BLaER1 treated with 17β-estradiol and CSF1 and Interleukin-3, amounts not matched to agents 10 nM and 100 nM (cell line): Measurements from ENCODE around the gene PAX6.

ENCODE experiments used
- H3K27ac ChIP-seq, 11 experiments: shearing (Covaris generic); formaldehyde crosslinking; 2 replicates each; pipeline ENCODE4 v1.8.1; 2022
- H3K27me3 ChIP-seq, 11 experiments: shearing (Covaris generic); formaldehyde crosslinking; 2 replicates each; pipeline ENCODE4 v1.8.1; 2022
- H3K36me3 ChIP-seq, 11 experiments: shearing (Covaris generic); formaldehyde crosslinking; 2 replicates each; pipeline ENCODE4 v1.8.1; 2022
- H3K4me1 ChIP-seq, 10 experiments: shearing (Covaris generic); formaldehyde crosslinking; 2 replicates each; pipeline ENCODE4 v1.8.1; 2022
- H3K4me2 ChIP-seq, 11 experiments: shearing (Covaris generic); formaldehyde crosslinking; 2 replicates each; pipeline ENCODE4 v1.8.1; 2022
- H3K4me3 ChIP-seq, 10 experiments: shearing (Covaris generic); formaldehyde crosslinking; 2 replicates each; pipeline ENCODE4 v1.8.1; 2022
- H3K9ac ChIP-seq, 11 experiments: shearing (Covaris generic); formaldehyde crosslinking; 2 replicates each; pipeline ENCODE4 v1.8.1; 2022
- H3K9me3 ChIP-seq, 11 experiments: shearing (Covaris generic); formaldehyde crosslinking; replicated peaks in 1 of 11; 2 replicates each; pipeline ENCODE4 v1.8.1; 2022
- H4K20me1 ChIP-seq, 11 experiments: shearing (Covaris generic); formaldehyde crosslinking; 2 replicates each; pipeline ENCODE4 v1.8.1; 2022
- Cebpa-rat ChIP-seq, 11 experiments: shearing (Covaris generic); IDR thresholded peaks; 2 replicates each; pipeline ENCODE4 v1.8.1; 2022

The PAX6 gene

GRCh38 chr11:31802000-31802551 is 9.0 kb downstream of the PAX6 start:
- Histone ChIP-seq H4K20me1 (peaks cover 0 to 38% (median 7%) of the 10 kb centered on the region in 11 experiments; a peak in 7 of 22 replicates), H3K36me3 (no peaks in the 10 kb centered on the region), H3K4me1 (peaks cover 0 to 11% (median 0%) of the 10 kb centered on the region in 10 experiments; a peak in 3 of 20 replicates), H3K4me2 (no peak overlapping the region), H3K9ac (no peak overlapping the region), H3K9me3 (peaks cover 84 to 91% (median 89%) of the 10 kb centered on the region in 11 experiments), H3K27ac (no peak overlapping the region), H3K4me3 (no peak overlapping the region), H3K27me3 (peaks cover 99 to 100% (median 100%) of the 10 kb centered on the region in 11 experiments)
- no peak for TF ChIP-seq Cebpa-rat (IDR thresholded peaks at IDR 0.05)

GRCh38 chr11:31801298-31801702 is 9.8 kb downstream of the PAX6 start:
- no peak for TF ChIP-seq Cebpa-rat (IDR thresholded peaks at IDR 0.05)
- Histone ChIP-seq H3K27ac (no peak overlapping the region), H3K27me3 (peaks cover 99 to 100% (median 100%) of the 10 kb centered on the region in 11 experiments), H3K4me3 (no peak overlapping the region), H3K4me2 (no peak overlapping the region), H4K20me1 (peaks cover 0 to 35% (median 7%) of the 10 kb centered on the region in 11 experiments; a peak in 6 of 22 replicates), H3K4me1 (peaks cover 0 to 11% (median 0%) of the 10 kb centered on the region in 10 experiments; a peak in 3 of 20 replicates), H3K9ac (no peak overlapping the region), H3K36me3 (no peaks in the 10 kb centered on the region), H3K9me3 (peaks cover 77 to 90% (median 85%) of the 10 kb centered on the region in 11 experiments)

- TF ChIP-seq Cebpa-rat (IDR thresholded peaks at IDR 0.05) = no peak
- Histone ChIP-seq H3K27me3 (peaks cover 99 to 100% (median 100%) of the 10 kb centered on the region in 11 experiments), H3K9me3 (peaks cover 71 to 87% (median 78%) of the 10 kb centered on the region in 11 experiments), H3K36me3 (no peaks in the 10 kb centered on the region), H3K4me2 (no peak overlapping the region), H3K27ac (no peak overlapping the region), H3K4me3 (no peak overlapping the region), H3K4me1 (peaks cover 0 to 11% (median 0%) of the 10 kb centered on the region in 10 experiments; a peak in 3 of 20 replicates), H3K9ac (no peak overlapping the region), H4K20me1 (peaks cover 0 to 31% (median 7%) of the 10 kb centered on the region in 11 experiments; a peak in 7 of 22 replicates)
Measured at GRCh38 chr11:31800398-31801265, 10.5 kb downstream of the PAX6 start.

- Histone ChIP-seq H3K4me3 (peak overlapping the region in 4 of 10 experiments; percentile 18 to 44 (median 26); a peak in 1 of 20 replicates), H3K4me2 (no peak overlapping the region), H3K27me3 (peaks cover 92 to 100% (median 98%) of the 10 kb centered on the region in 11 experiments), H3K9me3 (peaks cover 62 to 80% (median 70%) of the 10 kb centered on the region in 11 experiments), H4K20me1 (peaks cover 0 to 22% (median 0%) of the 10 kb centered on the region in 11 experiments; a peak in 7 of 22 replicates), H3K9ac (no peak overlapping the region), H3K36me3 (no peaks in the 10 kb centered on the region), H3K4me1 (peaks cover 0 to 8% (median 0%) of the 10 kb centered on the region in 10 experiments; a peak in 3 of 20 replicates), H3K27ac (no peak overlapping the region)
- no peak for TF ChIP-seq Cebpa-rat (IDR thresholded peaks at IDR 0.05)
Measured at GRCh38 chr11:31799435-31800397, 11.4 kb downstream of the PAX6 start.

GRCh38 chr11:31798554-31799434 is 12.3 kb downstream of the PAX6 start:
- no peaks in the 10 kb centered on the region for H3K36me3 ChIP-seq
- H3K27ac ChIP-seq = no peak overlapping the region
- no peaks in the 10 kb centered on the region for H3K4me1 ChIP-seq
- no peak overlapping the region for H3K9ac ChIP-seq
- peaks cover 52 to 70% (median 60%) of the 10 kb centered on the region in 11 experiments for H3K9me3 ChIP-seq
- peak overlapping the region in 4 of 10 experiments; percentile 18 to 44 (median 26); a peak in 4 of 20 replicates for H3K4me3 ChIP-seq
- no peak overlapping the region for H3K4me2 ChIP-seq
- H3K27me3 ChIP-seq = peaks cover 86 to 95% (median 89%) of the 10 kb centered on the region in 11 experiments
- peaks cover 0 to 14% (median 0%) of the 10 kb centered on the region in 11 experiments; a peak in 7 of 22 replicates for H4K20me1 ChIP-seq
- no peak for TF ChIP-seq Cebpa-rat (IDR thresholded peaks at IDR 0.05)

GRCh38 chr11:31798057-31798553 is 13.0 kb downstream of the PAX6 start:
- no peaks in the 10 kb centered on the region for H3K4me1 ChIP-seq
- H3K36me3 ChIP-seq = no peaks in the 10 kb centered on the region
- peak overlapping the region in 1 of 10 experiments; percentile 44; a peak in 1 of 20 replicates for H3K4me3 ChIP-seq
- H4K20me1 ChIP-seq = peaks cover 0 to 7% (median 0%) of the 10 kb centered on the region in 11 experiments; a peak in 4 of 22 replicates
- peaks cover 79 to 88% (median 82%) of the 10 kb centered on the region in 11 experiments for H3K27me3 ChIP-seq
- no peak overlapping the region for H3K9ac ChIP-seq
- peaks cover 46 to 63% (median 53%) of the 10 kb centered on the region in 11 experiments for H3K9me3 ChIP-seq
- H3K4me2 ChIP-seq = no peak overlapping the region
- no peak for TF ChIP-seq Cebpa-rat (IDR thresholded peaks at IDR 0.05)
- no peak overlapping the region for H3K27ac ChIP-seq

GRCh38 chr11:31797190-31798056 is 13.7 kb downstream of the PAX6 start:
- Histone ChIP-seq H4K20me1 (peaks cover 0 to 4% (median 0%) of the 10 kb centered on the region in 11 experiments; a peak in 3 of 22 replicates), H3K4me1 (no peaks in the 10 kb centered on the region), H3K4me3 (no peak overlapping the region), H3K4me2 (no peak overlapping the region), H3K27me3 (peaks cover 72 to 82% (median 76%) of the 10 kb centered on the region in 11 experiments), H3K9me3 (peaks cover 40 to 57% (median 49%) of the 10 kb centered on the region in 11 experiments), H3K9ac (no peak overlapping the region), H3K27ac (no peak overlapping the region), H3K36me3 (no peaks in the 10 kb centered on the region)
- no peak for TF ChIP-seq Cebpa-rat (IDR thresholded peaks at IDR 0.05)
